Cardiac fibroblast (primary cell): Measurements from ENCODE around the gene HYAL1.
A peak's percentile ranks its signal among the peaks of the same experiment; 100 is the strongest.
"Not testable (repeated sequence)": the region's sequence is repeated elsewhere in the genome, so short reads cannot be mapped to it uniquely, and the experiment has no call there.

ENCODE experiments used
- DNase-seq, 2 donors: peaks; one replicate each; pipeline versions ENCODE4 v3.0.0 to v3.0.0-alpha.2; 2010; ENCODE audit warnings: low read depth in 2 of 2
- H3K4me3 ChIP-seq, 2 donors: replicated peaks in 1 of 2; 1 replicate in 1 of 2; 2 replicates in 1 of 2; pipeline ENCODE4 v1.5.1; 2011; ENCODE audit warnings: low read depth in 2 of 2, low read length in 2 of 2, mild to moderate bottlenecking in 2 of 2, moderate library complexity in 1 of 2
- CTCF ChIP-seq: IDR thresholded peaks from one replicate; pipeline ENCODE4 v1.5.1; 2011; ENCODE audit warnings: low read depth, mild to moderate bottlenecking, low read length, inconsistent platforms

Gene HYAL1

GRCh38 chr3:50275996-50276761 is 27.2 kb downstream of the HYAL1 start:
- no peak for TF ChIP-seq CTCF
- no peak overlapping the region for H3K4me3 ChIP-seq
- DNase-seq = no peak

DNA sequence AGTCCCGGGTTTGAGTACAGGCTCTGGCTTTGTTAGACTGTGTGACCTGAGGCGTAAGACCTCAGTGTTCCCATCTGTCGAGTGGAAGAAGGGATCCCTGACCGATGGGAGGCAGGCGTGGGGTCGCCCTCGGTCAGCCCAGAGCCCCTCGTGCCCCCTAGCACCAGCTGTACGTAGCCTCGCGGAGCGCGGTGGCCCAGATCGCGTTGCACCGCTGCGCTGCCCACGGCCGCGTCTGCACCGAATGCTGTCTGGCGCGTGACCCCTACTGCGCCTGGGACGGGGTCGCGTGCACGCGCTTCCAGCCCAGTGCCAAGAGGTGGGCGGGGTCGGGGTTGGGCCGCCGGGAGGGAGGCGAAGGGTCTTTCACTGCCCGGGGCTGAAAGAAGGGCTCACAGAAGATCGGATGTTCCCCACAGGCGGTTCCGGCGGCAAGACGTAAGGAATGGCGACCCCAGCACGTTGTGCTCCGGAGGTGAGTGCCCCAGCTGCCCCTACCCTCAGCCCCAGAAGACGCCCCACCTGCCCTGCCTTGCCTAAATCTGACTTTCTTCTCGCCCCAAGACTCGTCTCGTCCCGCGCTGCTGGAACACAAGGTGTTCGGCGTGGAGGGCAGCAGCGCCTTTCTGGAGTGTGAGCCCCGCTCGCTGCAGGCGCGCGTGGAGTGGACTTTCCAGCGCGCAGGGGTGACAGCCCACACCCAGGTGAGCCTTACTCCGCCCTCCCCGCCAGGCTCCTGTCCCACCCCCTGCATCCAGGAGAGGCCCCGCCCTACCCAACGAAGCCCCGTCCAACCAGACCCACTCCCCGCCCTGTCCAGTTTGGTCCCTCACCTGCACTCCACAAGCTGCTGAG is 28.0 kb downstream of the HYAL1 start:
- no peak for TF ChIP-seq CTCF
- no peak overlapping the region for H3K4me3 ChIP-seq
- DNase-seq = no peak

DNA sequence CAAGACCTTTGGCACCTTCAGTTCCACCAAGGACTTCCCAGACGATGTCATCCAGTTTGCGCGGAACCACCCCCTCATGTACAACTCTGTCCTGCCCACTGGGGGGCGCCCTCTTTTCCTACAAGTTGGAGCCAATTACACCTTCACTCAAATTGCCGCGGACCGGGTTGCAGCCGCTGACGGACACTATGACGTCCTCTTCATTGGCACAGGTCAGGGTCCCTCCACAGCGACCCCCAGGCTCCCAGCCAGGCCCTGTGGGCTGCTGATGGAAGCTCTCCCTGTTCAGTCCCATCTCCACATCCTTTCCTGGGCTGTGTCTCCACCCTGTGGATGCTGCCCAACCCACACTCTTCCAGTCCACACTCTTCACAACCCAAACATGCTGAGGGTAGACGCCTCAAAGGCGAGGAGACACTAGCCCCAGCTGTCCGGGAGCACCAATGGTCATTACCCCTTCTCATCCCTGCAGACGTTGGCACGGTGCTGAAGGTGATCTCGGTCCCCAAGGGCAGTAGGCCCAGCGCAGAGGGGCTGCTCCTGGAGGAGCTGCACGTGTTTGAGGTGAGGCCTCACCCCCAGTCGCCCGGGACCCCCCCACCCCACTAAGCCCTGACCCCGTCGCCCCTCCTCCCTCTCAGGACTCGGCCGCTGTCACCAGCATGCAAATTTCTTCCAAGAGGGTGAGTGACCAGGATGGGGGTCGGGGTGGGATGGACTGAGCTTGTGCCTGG is 28.8 kb downstream of the HYAL1 start:
- peak; percentile 34 to 75 for DNase-seq
- TF ChIP-seq CTCF = peak; percentile 70
- no peak overlapping the region for H3K4me3 ChIP-seq

- no peak overlapping the region for H3K4me3 ChIP-seq
- TF ChIP-seq CTCF = no peak
- no peak for DNase-seq
Observed at GRCh38 chr3:50273689-50274065, 29.7 kb downstream of the HYAL1 start.

DNA sequence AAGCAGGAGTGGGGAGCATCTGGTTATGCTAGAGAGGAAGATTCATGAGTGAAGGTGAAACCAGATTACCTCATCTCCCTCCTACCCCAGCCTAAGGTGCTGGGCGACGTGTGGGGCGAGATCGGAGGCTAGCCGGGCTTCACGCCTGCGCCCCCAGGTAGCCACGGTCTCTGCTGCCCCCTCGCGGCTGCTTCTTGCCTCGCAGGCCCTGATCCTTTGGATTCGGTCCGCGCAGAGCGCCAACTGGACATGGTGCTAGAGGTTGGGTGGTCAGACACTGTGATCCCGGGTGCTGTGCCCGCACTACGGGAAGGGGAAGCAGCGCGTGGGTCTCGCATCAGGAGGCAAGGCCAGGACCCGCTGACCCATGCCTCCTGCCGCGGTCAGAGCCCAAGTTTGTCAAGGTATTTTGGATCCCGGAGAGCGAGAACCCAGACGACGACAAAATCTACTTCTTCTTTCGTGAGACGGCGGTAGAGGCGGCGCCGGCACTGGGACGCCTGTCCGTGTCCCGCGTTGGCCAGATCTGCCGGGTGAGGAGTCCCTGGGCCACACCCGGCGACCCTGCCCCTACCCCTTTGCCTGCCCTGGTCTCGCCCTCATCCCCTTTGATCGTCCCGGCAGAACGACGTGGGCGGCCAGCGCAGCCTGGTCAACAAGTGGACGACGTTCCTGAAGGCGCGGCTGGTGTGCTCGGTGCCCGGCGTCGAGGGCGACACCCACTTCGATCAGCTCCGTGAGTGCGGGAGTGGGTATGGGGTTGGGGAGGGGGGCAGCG is 30.3 kb downstream of the HYAL1 start:
- peak; percentile 96 for TF ChIP-seq CTCF
- peak overlapping the region in 1 of 2 donors; percentile 26 for H3K4me3 ChIP-seq
- DNase-seq = peak; percentile 76

DNA sequence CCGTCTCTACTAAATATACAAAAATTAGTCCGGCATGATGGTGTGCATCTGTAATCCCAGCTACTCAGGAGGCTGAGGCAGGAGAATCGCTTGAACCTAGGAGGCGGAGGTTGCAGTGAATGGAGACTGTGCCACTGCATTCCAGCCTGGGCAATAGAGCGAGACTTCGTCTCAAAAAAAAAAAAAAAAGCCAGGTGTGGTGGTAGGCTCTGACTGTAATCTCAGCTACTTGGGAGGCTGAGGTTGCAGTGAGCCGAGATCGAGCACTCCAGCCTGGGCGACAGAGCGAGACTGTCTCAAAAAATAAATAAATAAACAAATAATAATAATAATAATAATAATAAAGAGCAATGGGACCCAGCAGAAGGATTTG is 30.9 kb downstream of the HYAL1 start:
- DNase-seq, H3K4me3 ChIP-seq: not testable (repeated sequence)
